Uterus (tissue), 2 donors: ENCODE data around the gene ZNF658.
"Not testable (repeated sequence)": the region's sequence is repeated elsewhere in the genome, so short reads cannot be mapped to it uniquely, and the experiment has no call there.

Source experiments
- POLR2A ChIP-seq, 2 donors: fragments of 450-650 bp; IDR thresholded peaks; one replicate each; pipeline ENCODE4 v1.6.1; 2016; ENCODE audit warnings: antibody characterized with exemption in 2 of 2, mild to moderate bottlenecking in 1 of 2, moderate library complexity in 1 of 2
- TF ChIP-seq, protein P1 (sequence below), 4 experiments: fragments of 200-600 bp in 2 of 4; fragments of 450-650 bp in 2 of 4; sonication (generic) in 2 of 4; IDR thresholded peaks; one replicate each; pipeline ENCODE4 v1.5.1; 2016 to 2019; ENCODE audit warnings: antibody characterized with exemption in 4 of 4, mild to moderate bottlenecking in 2 of 4, moderate library complexity in 1 of 4

DNA sequence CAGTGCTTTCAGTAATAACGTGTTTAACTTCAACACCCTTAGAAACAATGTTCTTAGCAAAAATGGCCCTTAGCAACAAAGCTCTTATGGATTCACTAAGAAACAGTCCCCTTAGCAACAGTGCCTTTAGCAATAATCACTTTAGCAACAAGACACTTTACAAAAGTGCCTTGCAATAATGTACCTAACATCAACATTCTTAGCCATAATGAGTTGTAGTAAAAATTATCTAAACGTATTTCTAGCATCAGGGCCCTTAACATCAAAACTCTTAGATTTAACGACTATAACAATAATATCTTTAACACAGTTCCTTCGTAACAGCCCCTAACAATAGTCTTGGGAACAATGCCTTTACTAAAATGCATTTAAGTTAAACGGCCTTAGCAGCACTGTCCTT lies 37.8 kb downstream of the ZNF658 start:
- TF ChIP-seq, protein P1, sequence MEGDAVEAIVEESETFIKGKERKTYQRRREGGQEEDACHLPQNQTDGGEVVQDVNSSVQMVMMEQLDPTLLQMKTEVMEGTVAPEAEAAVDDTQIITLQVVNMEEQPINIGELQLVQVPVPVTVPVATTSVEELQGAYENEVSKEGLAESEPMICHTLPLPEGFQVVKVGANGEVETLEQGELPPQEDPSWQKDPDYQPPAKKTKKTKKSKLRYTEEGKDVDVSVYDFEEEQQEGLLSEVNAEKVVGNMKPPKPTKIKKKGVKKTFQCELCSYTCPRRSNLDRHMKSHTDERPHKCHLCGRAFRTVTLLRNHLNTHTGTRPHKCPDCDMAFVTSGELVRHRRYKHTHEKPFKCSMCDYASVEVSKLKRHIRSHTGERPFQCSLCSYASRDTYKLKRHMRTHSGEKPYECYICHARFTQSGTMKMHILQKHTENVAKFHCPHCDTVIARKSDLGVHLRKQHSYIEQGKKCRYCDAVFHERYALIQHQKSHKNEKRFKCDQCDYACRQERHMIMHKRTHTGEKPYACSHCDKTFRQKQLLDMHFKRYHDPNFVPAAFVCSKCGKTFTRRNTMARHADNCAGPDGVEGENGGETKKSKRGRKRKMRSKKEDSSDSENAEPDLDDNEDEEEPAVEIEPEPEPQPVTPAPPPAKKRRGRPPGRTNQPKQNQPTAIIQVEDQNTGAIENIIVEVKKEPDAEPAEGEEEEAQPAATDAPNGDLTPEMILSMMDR (IDR thresholded peaks at IDR 0.05), result not testable (repeated sequence)
- not testable (repeated sequence) for TF ChIP-seq POLR2A (IDR thresholded peaks at IDR 0.05)
